Right renal pelvis (tissue), 4 donors: ENCODE measurements around the gene ZNF583. TPM values are rescaled to one million over a fixed set of nuclear protein-coding genes. Genes with fewer than 3 reads are reported as not detected.

Experiments
- DNase-seq, 4 donors: peaks; one replicate each; pipeline ENCODE4 v3.0.0-alpha.2; 2013; ENCODE audit warnings: low read depth in 4 of 4, low spot score in 3 of 4, missing footprints in 1 of 4
- polyA plus RNA-seq, 4 donors: library from polyadenylated mRNA; unstranded; fragments of 120-200 nt; gene quantifications; one replicate each; pipeline ENCODE4 v1.2.1, GENCODE V29; 2013; ENCODE audit not compliant: insufficient read length in 4 of 4

The ZNF583 gene
- polyA plus RNA-seq, 4 donors = 7.1 to 11.1 (median 10.7) TPM

DNA sequence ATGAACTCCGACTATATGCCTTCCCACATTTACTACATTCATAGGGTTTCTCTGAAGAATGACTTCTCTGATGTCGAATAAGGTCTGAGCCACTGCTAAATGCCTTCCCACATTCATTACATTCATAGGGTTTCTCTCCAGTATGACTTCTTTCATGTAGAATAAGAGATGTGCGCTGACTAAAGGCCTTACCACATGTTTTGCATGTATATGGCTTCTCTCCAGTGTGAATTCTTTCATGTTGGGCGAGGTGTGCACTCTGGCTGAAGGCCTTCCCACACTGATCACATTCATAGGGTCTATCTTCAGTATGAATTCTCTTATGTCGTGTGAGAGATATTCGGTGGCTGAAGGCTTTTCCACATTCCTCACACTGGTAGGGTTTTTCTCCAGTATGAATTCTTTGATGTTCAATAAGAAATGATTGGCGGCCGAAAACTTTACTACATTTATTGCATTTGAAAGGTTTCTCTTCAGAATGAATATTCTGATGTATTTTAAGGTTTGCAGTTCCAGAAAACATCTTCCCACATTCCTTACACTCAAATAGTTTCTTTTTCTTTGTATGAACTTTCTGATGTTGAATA lies 37.2 kb downstream of the ZNF583 start:
- no peak for DNase-seq

DNA sequence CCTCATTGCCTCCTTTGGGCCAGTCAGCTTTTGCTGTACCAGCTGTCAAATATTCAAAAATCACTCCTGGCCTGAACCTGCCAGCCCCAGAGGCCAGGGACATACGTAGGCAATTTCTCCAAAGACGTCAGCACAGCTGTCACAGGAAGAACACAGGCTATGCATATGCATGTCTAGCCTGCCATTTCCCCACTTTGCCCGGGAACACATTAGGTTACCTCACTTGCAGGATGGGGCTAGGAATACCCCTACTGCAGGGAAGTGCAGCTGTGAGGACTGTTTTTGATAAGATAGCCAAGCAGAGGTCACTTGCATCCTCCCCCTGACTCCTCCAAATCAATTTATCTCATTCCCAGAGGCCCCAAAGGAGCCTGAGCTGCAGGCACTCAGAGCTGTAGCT lies 70.2 kb downstream of the ZNF583 start:
- no peak for DNase-seq

- DNase-seq = no peak
These were observed 72.0 kb downstream of the ZNF583 start for GRCh38 chr19:56476093-56476492.

Other genes starting within 250 kb of the ZNF583 start
- under 1 TPM in 1 of 4 donors, not detected in 3; 0.43 TPM for gene GALP, start 228.3 kb upstream of the ZNF583 start, polyA plus RNA-seq
- under 1 TPM in 2 of 4 donors, not detected in 2; 0.12 to 0.14 TPM for gene ZSCAN5B, start 206.5 kb upstream of the ZNF583 start, polyA plus RNA-seq
- under 1 TPM in 1 of 4 donors, not detected in 3; 0.05 TPM for gene ZSCAN5C, start 202.1 kb upstream of the ZNF583 start, polyA plus RNA-seq
- gene EDDM13, start 131.6 kb upstream of the ZNF583 start, polyA plus RNA-seq = 1 to 10 TPM in 3 of 4 donors, under 1 TPM in 1; 0.98 to 2.6 (median 2.1) TPM
- gene ZSCAN5A, start 89.5 kb upstream of the ZNF583 start, polyA plus RNA-seq = 10 to 100 TPM; 11.4 to 13.9 (median 12.9) TPM
- gene ZNF582, start 10.8 kb upstream of the ZNF583 start, polyA plus RNA-seq = 10 to 100 TPM in 3 of 4 donors, 1 to 10 TPM in 1; 9.3 to 13.9 (median 10.5) TPM
- 10 to 100 TPM; 15.6 to 21.7 (median 16.7) TPM for gene ZNF667, start 73.0 kb downstream of the ZNF583 start, polyA plus RNA-seq
- gene ZNF471, start 103.5 kb downstream of the ZNF583 start, polyA plus RNA-seq = 10 to 100 TPM; 14.0 to 23.9 (median 16.4) TPM
- gene ZFP28, start 134.6 kb downstream of the ZNF583 start, polyA plus RNA-seq = 10 to 100 TPM; 12.2 to 16.0 (median 15.1) TPM
- gene ZNF470, start 163.1 kb downstream of the ZNF583 start, polyA plus RNA-seq = 10 to 100 TPM in 2 of 4 donors, 1 to 10 TPM in 2; 7.7 to 11.7 (median 10.2) TPM
- gene ZNF71, start 191.0 kb downstream of the ZNF583 start, polyA plus RNA-seq = 1 to 10 TPM; 8.4 to 9.3 (median 8.9) TPM
- 1 to 10 TPM; 1.2 to 1.9 (median 1.4) TPM for gene SMIM17, start 238.8 kb downstream of the ZNF583 start, polyA plus RNA-seq